GM12891 (cell line): ENCODE results near the gene ZNF148.

ENCODE experiments used
- DNase-seq: peaks from one replicate; pipeline ENCODE4 v3.0.0; 2011; ENCODE audit warnings: low spot score; ENCODE audit not compliant: insufficient read length
- FAIRE-seq: peaks from 2 replicates; lab custom pipeline; 2011; peaks lifted over from hg19 to GRCh38; lab: Jason Lieb, UNC
- PAX5 ChIP-seq: IDR thresholded peaks from 2 replicates; pipeline ENCODE4 v1.6.1; 2011; ENCODE audit warnings: low read length, moderate library complexity, mild to moderate bottlenecking; ENCODE audit not compliant: insufficient read depth, severe bottlenecking
- POLR2A ChIP-seq: IDR thresholded peaks from 2 replicates; pipeline ENCODE4 v1.6.1; 2011; ENCODE audit warnings: low read depth, low read length, control low read depth
- POLR2AphosphoS5 ChIP-seq: IDR thresholded peaks from 2 replicates; pipeline ENCODE4 v1.6.1; 2011; ENCODE audit warnings: low read depth, low read length, control low read depth
- POU2F2 ChIP-seq: IDR thresholded peaks from 2 replicates; pipeline ENCODE4 v1.6.1; 2011; ENCODE audit warnings: low read depth, mild to moderate bottlenecking, control low read depth, low read length, moderate library complexity
- SPI1 ChIP-seq: IDR thresholded peaks from 2 replicates; pipeline ENCODE4 v1.6.1; 2011; ENCODE audit warnings: low read depth, low read length, control low read depth
- TAF1 ChIP-seq: IDR thresholded peaks from 2 replicates; pipeline ENCODE4 v1.6.1; 2011; ENCODE audit warnings: low read depth, low read length, control low read depth

Gene ZNF148

GRCh38 chr3:125319765-125320164 lies 55.4 kb downstream of the ZNF148 start:
- FAIRE-seq: peak; percentile 9
- no peak for DNase-seq
- TF ChIP-seq TAF1: no peak
- no peak for TF ChIP-seq PAX5
- TF ChIP-seq SPI1: no peak
- no peak for TF ChIP-seq POLR2A
- TF ChIP-seq POLR2AphosphoS5: no peak
- no peak for TF ChIP-seq POU2F2

- TF ChIP-seq SPI1 (no peak), POLR2AphosphoS5 (no peak), POLR2A (no peak), PAX5 (no peak), POU2F2 (no peak)
- no peak for DNase-seq
- FAIRE-seq: no peak
These were observed 56.3 kb downstream of the ZNF148 start for GRCh38 chr3:125318871-125319270.

- DNase-seq (no peak), FAIRE-seq (no peak)
- no peak for TF ChIP-seq PAX5
These were observed 56.8 kb downstream of the ZNF148 start for GRCh38 chr3:125318167-125318865.

- DNase-seq: no peak
- no peak for FAIRE-seq
- no peak for TF ChIP-seq POU2F2
- no peak for TF ChIP-seq SPI1
- no peak for TF ChIP-seq POLR2A
- TF ChIP-seq TAF1: no peak
- TF ChIP-seq PAX5: no peak
- no peak for TF ChIP-seq POLR2AphosphoS5
These were observed 57.4 kb downstream of the ZNF148 start for GRCh38 chr3:125317761-125318160.

GRCh38 chr3:125316949-125317348 lies 58.2 kb downstream of the ZNF148 start:
- TF ChIP-seq SPI1 (peak; percentile 66), POLR2A (no peak)
- peak; percentile 9 for FAIRE-seq

GRCh38 chr3:125316246-125316645 lies 58.9 kb downstream of the ZNF148 start:
- FAIRE-seq: no peak
- TF ChIP-seq PAX5: no peak
- no peak for DNase-seq

More at GRCh38 chr3:125316949-125317348, 58.2 kb downstream of the ZNF148 start:
- no peak for DNase-seq

GRCh38 chr3:125313060-125313635 lies 62.0 kb downstream of the ZNF148 start:
- FAIRE-seq (peak; percentile 72), DNase-seq (no peak)

GRCh38 chr3:125310623-125311081 lies 64.5 kb downstream of the ZNF148 start:
- no peak for TF ChIP-seq TAF1
- no peak for TF ChIP-seq PAX5
- no peak for TF ChIP-seq SPI1
- no peak for TF ChIP-seq POU2F2
- DNase-seq: peak; percentile 5
- FAIRE-seq: peak; percentile 74

More at GRCh38 chr3:125313060-125313635, 62.0 kb downstream of the ZNF148 start:
- TF ChIP-seq POLR2AphosphoS5: no peak

GRCh38 chr3:125309476-125309875 lies 65.6 kb downstream of the ZNF148 start:
- no peak for DNase-seq
- no peak for FAIRE-seq

GRCh38 chr3:125306620-125307019 lies 68.5 kb downstream of the ZNF148 start:
- FAIRE-seq (no peak), DNase-seq (no peak)
- TF ChIP-seq PAX5 (no peak), POLR2A (no peak), POU2F2 (no peak), SPI1 (no peak), TAF1 (no peak), POLR2AphosphoS5 (no peak)

More at GRCh38 chr3:125309476-125309875, 65.6 kb downstream of the ZNF148 start:
- TF ChIP-seq POLR2AphosphoS5: no peak
- no peak for TF ChIP-seq POU2F2
- TF ChIP-seq PAX5: no peak
- no peak for TF ChIP-seq SPI1
- no peak for TF ChIP-seq POLR2A
- no peak for TF ChIP-seq TAF1
